K562 treated with DMSO at 1 percent for 48 hours (cell line): ENCODE data around the gene CHST10. TPM values are rescaled to one million over a fixed set of nuclear protein-coding genes. Genes with fewer than 3 reads are reported as not detected.

Source experiments
- total RNA-seq: library from RNA; unstranded; fragments of 300-600 nt; gene quantifications from 2 replicates; pipeline ENCODE4 v1.2.3, GENCODE V29; 2022; ENCODE audit warnings: low replicate concordance; ENCODE audit errors: extremely low read depth

CHST10 gene, protein sequence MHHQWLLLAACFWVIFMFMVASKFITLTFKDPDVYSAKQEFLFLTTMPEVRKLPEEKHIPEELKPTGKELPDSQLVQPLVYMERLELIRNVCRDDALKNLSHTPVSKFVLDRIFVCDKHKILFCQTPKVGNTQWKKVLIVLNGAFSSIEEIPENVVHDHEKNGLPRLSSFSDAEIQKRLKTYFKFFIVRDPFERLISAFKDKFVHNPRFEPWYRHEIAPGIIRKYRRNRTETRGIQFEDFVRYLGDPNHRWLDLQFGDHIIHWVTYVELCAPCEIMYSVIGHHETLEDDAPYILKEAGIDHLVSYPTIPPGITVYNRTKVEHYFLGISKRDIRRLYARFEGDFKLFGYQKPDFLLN
- total RNA-seq, result not detected in 2 replicates

DNA sequence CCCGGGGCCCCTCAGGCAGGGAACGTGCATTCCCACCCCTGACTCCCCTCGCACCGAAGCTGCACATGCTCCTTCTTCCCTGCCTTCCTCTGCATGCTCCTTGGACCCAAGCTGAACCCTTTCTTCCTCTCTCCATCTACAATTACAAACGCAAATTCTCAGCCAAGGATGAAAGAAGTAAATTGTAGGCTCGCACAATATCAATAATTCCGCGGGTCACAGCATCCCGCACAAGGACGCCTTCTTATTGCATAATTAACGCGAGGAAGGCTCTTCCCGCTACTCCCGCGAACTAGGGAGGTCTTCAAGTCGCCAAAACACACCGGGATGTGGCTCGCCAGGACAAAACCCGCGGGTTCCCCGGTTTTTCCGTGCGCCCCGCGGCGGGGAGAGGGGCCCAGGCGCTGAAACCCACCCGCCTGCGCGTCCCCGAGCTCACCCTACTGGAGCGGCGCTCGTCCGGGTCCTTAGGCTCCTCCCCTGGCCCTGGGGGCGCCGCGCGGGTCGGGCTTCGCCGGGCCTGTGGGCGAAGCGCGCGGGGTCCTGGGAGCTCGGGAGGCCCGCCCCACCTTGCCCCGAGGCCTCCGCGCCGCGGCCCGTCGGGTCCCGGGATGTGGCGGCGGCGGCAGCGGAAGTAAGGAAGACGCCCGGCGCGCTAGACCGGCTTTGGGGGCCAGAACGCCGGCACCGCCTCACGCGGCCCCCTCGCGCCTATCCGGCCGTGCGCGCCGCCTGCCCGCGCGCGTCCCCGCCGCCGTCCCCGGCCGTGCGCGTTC, at the start of gene CHST10:
Gene CHST10 (minus strand): TSS at position 734 of the 776 bp plus-strand sequence. CDS start 10,993 bp downstream, outside the sequence.

Other genes with a start within 250 kb of the CHST10 start
- gene LONRF2, start 95.2 kb downstream of the CHST10 start, total RNA-seq, result not detected in 2 replicates
- gene NMS, start 52.8 kb upstream of the CHST10 start, total RNA-seq, result not detected in 2 replicates
- gene PDCL3, start 145.3 kb upstream of the CHST10 start, total RNA-seq, result not detected in 2 replicates